Gastroesophageal sphincter (tissue), 4 donors: ENCODE results near the gene CAP1. TPM values are rescaled to one million over a fixed set of nuclear protein-coding genes. Genes with fewer than 3 reads are reported as not detected.

Experiments
- ATAC-seq: fragments of 150-250 bp; one replicate; pipeline ENCODE4 v1.9.1; 2016; ENCODE audit warnings: mild to moderate bottlenecking, moderate library complexity
- H3K27ac ChIP-seq, 4 donors: fragments of 200-600 bp; sonication (generic) in 3 of 4; 1 replicate in 3 of 4; 2 replicates in 1 of 4; pipeline ENCODE4 v1.5.1; 2016 to 2019
- H3K27me3 ChIP-seq: fragments of 200-600 bp; sonication (generic); one replicate; pipeline ENCODE4 v1.5.1; 2019
- H3K36me3 ChIP-seq, 2 donors: fragments of 200-600 bp; sonication (generic); one replicate each; pipeline ENCODE4 v1.5.1; 2019; ENCODE audit warnings: control low read depth in 1 of 2
- H3K4me1 ChIP-seq, 3 donors: fragments of 200-600 bp; sonication (generic); 1 replicate in 2 of 3; 2 replicates in 1 of 3; pipeline ENCODE4 v1.5.1; 2016 to 2019; ENCODE audit warnings: control low read depth in 2 of 3
- H3K4me3 ChIP-seq, 2 donors: fragments of 200-600 bp; sonication (generic); one replicate each; pipeline ENCODE4 v1.5.1; 2019; ENCODE audit warnings: mild to moderate bottlenecking in 1 of 2, moderate library complexity in 1 of 2
- H3K9me3 ChIP-seq, 3 donors: fragments of 200-600 bp; sonication (generic); one replicate each; pipeline ENCODE4 v1.5.1; 2017 to 2019; ENCODE audit warnings: control low read depth in 2 of 3
- CTCF ChIP-seq, 4 experiments: fragments of 200-600 bp in 2 of 4; fragments of 450-650 bp in 2 of 4; sonication (generic) in 1 of 4; IDR thresholded peaks; one replicate each; pipeline ENCODE4 v1.5.1; 2017 to 2019; ENCODE audit warnings: antibody characterized with exemption in 4 of 4, mild to moderate bottlenecking in 2 of 4, moderate library complexity in 2 of 4
- EP300 ChIP-seq: sonication (generic); formaldehyde crosslinking; IDR thresholded peaks from one replicate; pipeline ENCODE4 v1.6.1; 2017; ENCODE audit warnings: antibody characterized with exemption, mild to moderate bottlenecking
- POLR2A ChIP-seq, 2 donors: fragments of 450-650 bp; IDR thresholded peaks; one replicate each; pipeline ENCODE4 v1.6.1; 2017; ENCODE audit warnings: antibody characterized with exemption in 2 of 2, mild to moderate bottlenecking in 2 of 2, moderate library complexity in 1 of 2
- POLR2AphosphoS5 ChIP-seq: sonication (generic); formaldehyde crosslinking; IDR thresholded peaks from one replicate; pipeline ENCODE4 v1.6.1; 2017; ENCODE audit warnings: antibody characterized with exemption
- WGBS, 2 donors: methylation state at CpG; one replicate each; pipeline ENCODE4 v1.1.5; 2018; ENCODE audit warnings: low coverage in 1 of 2; 5-methylcytosine and 5-hydroxymethylcytosine counted together
- total RNA-seq, 4 donors: library from RNA; depleted of rRNA; stranded (reverse); fragments of >200 nt; gene quantifications; one replicate each; pipeline ENCODE4 v1.1.0, GENCODE V29; 2016

The CAP1 gene
- total RNA-seq, 4 donors from 2014 or later = 421 to 533 (median 500) TPM

- WGBS, 2 donors = 84 to 87% methylated on average over 4 to 5 of the region's 5 CpGs
- TF ChIP-seq POLR2A (IDR thresholded peaks at IDR 0.05) (no peak), POLR2AphosphoS5 (no peak), EP300 (no peak), CTCF (IDR thresholded peaks at IDR 0.05) (no peak)
- Histone ChIP-seq H3K27me3 (no peaks in the 10 kb centered on the region), H3K4me3 (no peak overlapping the region), H3K36me3 (peaks cover 0 to 79% of the 10 kb centered on the region in 2 donors), H3K27ac (no peak overlapping the region), H3K4me1 (peaks cover 0 to 8% (median 0%) of the 10 kb centered on the region in 3 donors), H3K9me3 (no peaks in the 10 kb centered on the region)
- ATAC-seq = no peak
Measured at GRCh38 chr1:40090652-40091355, 50.3 kb downstream of the CAP1 start.

DNA sequence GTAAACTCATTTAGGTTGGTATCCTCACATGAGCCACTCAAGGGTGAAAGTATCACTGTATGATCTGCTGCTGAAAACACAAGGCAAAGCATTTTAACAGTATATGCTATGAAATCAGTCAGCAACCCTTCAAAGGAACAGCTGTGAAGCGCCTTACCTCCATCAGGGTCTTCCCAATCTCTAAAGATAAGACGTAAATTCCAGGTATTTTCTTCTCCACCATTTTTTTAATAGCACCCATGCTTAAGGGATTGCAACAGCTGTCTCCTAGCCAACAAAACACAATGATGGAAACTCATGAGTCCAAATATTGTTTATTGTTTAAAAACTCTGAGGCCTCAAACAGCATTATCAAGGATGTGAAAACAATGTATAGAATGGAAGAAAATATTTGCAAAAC, 51.7 kb downstream of the CAP1 start:
- no peak overlapping the region for H3K27ac ChIP-seq
- no peak overlapping the region for H3K4me3 ChIP-seq
- TF ChIP-seq POLR2A (IDR thresholded peaks at IDR 0.05) (no peak), CTCF (IDR thresholded peaks at IDR 0.05) (no peak), EP300 (no peak), POLR2AphosphoS5 (no peak)
- peaks cover 0 to 64% of the 10 kb centered on the region in 2 donors for H3K36me3 ChIP-seq
- no peak for ATAC-seq
- peaks cover 0 to 19% (median 0%) of the 10 kb centered on the region in 3 donors for H3K4me1 ChIP-seq
- H3K27me3 ChIP-seq = no peaks in the 10 kb centered on the region
- no peaks in the 10 kb centered on the region for H3K9me3 ChIP-seq
- 77% methylated on average over 2 of the region's 2 CpGs; no CpG with 5 or more reads in 1 of the 2 donors for WGBS, 2 donors

GRCh38 chr1:40092706-40093639, 52.4 kb downstream of the CAP1 start:
- ATAC-seq = no peak
- no peaks in the 10 kb centered on the region for H3K27me3 ChIP-seq
- peaks cover 0 to 27% (median 3%) of the 10 kb centered on the region in 3 donors for H3K4me1 ChIP-seq
- no peak overlapping the region for H3K4me3 ChIP-seq
- peaks cover 0 to 57% of the 10 kb centered on the region in 2 donors for H3K36me3 ChIP-seq
- no peaks in the 10 kb centered on the region for H3K9me3 ChIP-seq
- TF ChIP-seq EP300 = no peak
- no peak for TF ChIP-seq POLR2AphosphoS5
- no peak for TF ChIP-seq CTCF (IDR thresholded peaks at IDR 0.05)
- no peak overlapping the region for H3K27ac ChIP-seq
- 64 to 68% methylated on average over 6 of the region's 6 CpGs for WGBS, 2 donors

DNA sequence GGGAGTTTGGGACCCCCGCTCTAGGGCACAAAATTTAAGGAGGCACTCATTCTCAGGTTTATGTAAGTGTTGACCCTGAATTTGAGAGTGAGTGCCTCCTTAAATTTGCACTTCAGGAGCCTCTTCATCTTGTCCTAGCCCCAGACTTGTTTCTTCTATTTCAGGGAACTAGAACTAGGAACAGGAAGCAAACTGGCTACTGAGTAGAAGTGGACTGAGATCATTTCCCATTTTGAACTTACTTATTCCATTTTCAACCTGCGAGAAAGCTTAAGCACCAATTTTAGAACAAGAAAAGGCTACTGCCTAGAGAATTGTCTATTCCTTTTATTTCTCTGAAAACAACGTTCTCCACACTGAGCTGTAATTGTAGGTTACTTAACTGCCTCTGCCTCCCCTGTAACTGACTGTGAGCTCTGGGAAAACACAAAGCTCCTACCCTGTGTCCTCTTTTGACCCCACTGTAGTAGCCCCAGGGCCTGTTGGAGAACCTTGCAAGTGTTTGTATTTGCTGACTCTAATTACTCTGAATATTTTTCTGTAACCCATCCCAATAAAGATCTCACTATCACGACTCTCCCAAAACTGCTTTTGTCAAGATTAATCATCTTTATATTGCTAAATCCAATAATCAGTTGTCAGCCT, 54.1 kb downstream of the CAP1 start:
- WGBS, 2 donors = 56 to 66% methylated on average over 3 to 4 of the region's 4 CpGs
- no peak for TF ChIP-seq EP300
- TF ChIP-seq CTCF (IDR thresholded peaks at IDR 0.05) = no peak
- no peak for TF ChIP-seq POLR2A (IDR thresholded peaks at IDR 0.05)
- no peak for TF ChIP-seq POLR2AphosphoS5
- Histone ChIP-seq H3K27ac (no peak overlapping the region), H3K9me3 (no peaks in the 10 kb centered on the region), H3K36me3 (peaks cover 0 to 41% of the 10 kb centered on the region in 2 donors), H3K4me3 (no peak overlapping the region), H3K4me1 (peaks cover 0 to 27% (median 3%) of the 10 kb centered on the region in 3 donors), H3K27me3 (no peaks in the 10 kb centered on the region)
- no peak for ATAC-seq
